Left cardiac atrium (tissue), 4 donors: Measurements from ENCODE around the gene UQCRH. TPM values are rescaled to one million over a fixed set of nuclear protein-coding genes. Genes with fewer than 3 reads are reported as not detected.
A peak's percentile ranks its signal among the peaks of the same experiment; 100 is the strongest.

Experiments
- ATAC-seq, 2 donors: fragments of 200-7000 bp; cut with Tn5 transposase; one replicate each; pipeline ENCODE4 v1.9.1; 2020; ENCODE audit warnings: mild to moderate bottlenecking in 2 of 2, moderate library complexity in 2 of 2
- DNase-seq: peaks from one replicate; pipeline ENCODE4 v3.0.0-alpha.2; 2020
- intact Hi-C, 2 donors: fragments of 100-400 bp; cut with DNase I; formaldehyde crosslinking; loops; one replicate each; pipeline versions ENCODE4 v1.14.1 to v1.15.1; 2022 to 2023
- long read RNA-seq: library from polyadenylated mRNA; unstranded; transcript quantifications from one replicate; pipeline ENCODE4 v2.0.0, GENCODE V29; 2021
- total RNA-seq, 2 donors: library from RNA; stranded (reverse); fragmentation: NEBNext Ultra II Directional; extraction: Animal tissue kit (Norgen Biotek cat#: 25700); gene quantifications; one replicate each; pipeline ENCODE4 v1.2.1, GENCODE V29; 2021
- donor health status: DM: no; HTN: yes; CAD: no.
- donor health status: DM: no; HTN: yes; CAD: no; lungs with severe emphysema.
- donor health status: DM: yes; HTN: yes; CAD: no.
- donor health status: Dilated cardiomyopathy.

Gene UQCRH
- total RNA-seq = 100 to 1,000 TPM; 770 to 822 TPM
- long read RNA-seq, transcript UQCRH-205 (5 exons, 674 nt) = minor isoform, 7 of 29 reads
- long read RNA-seq, transcript UQCRH-201 (4 exons, 604 nt) = major isoform, 20 of 29 reads
- long read RNA-seq, partial matches to known transcripts = 0 of 29 reads
- long read RNA-seq, other reads (novel, unspliced or antisense) = 2 of 29 reads

DNA sequence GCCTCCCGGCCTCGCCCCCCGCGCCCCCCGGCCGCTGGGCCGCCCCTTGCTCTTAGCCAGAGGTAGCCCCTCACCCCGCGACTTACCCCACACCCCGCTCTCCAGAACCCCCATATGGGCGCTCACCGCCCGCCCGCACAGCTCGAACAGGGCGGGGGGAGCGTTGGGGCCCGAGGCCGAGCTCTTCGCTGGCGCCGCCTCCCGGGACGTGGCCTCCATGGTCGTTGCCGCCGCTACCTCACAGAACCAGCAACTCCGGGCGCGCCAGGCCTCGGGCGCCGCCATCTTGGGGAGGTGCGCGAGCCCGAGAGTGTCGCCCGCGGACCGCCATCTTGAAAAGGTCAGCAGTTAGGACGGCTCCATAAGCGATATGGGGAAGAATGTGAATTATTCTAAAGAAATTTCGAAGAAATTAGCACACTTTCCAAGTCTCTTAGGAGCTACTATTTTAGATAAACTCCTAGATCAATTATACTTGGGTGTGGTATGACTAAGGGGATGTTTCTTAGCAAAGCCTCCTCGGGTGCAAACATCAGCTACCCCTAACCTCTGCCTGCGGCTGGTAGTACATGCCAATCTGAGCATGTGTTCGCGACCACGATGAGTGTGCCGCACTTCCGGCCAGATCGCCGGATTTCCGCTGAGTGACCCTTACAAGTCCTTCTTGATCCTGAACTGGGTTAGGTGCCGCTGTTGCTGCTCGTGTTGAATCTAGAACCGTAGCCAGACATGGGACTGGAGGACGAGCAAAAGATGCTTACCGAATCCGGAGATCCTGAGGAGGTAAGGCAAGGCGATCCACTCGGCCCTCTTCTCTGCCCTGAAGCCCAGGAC lies at the start of gene UQCRH, which contains the start of gene LRRC41:
Gene UQCRH, plus strand, starts transcription at position 661 of the 834 bp plus-strand sequence. Its CDS starts 69 bp downstream, at position 730.
Gene LRRC41, minus strand, starts transcription at position 579 of the 834 bp plus-strand sequence. Its CDS starts 294 bp downstream, at position 285.
- DNase-seq (peak; percentile 96), ATAC-seq (peak; percentile 92 to 93)
- intact Hi-C loops = loop anchor here in 1 of 2 donors (2.0 kb wide), 1 partner anchor 38 kb away; the partner anchor contains the start of gene NSUN4

DNA sequence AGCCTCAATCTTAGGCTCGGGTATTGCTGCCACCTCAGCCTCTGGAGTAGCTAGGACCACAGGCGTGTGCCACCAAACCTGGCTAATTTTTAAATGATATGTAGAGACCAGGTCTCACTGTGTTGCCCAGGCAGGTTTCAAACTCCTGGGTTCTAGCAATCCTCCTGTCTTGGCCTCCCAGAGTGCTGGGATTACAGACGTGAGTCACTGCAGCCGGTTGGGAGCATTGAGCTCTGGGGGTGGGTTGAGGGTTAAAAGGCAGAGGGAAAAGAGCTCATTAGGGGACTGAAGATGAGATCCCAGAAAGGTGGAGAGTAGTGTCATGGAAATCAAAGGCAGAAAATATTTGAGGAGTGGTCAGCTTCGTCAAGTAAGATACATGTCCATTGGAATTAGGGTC lies 48.8 kb upstream of the UQCRH start:
- intact Hi-C loops = loop anchor here in 1 of 2 donors (10.0 kb wide), 1 partner anchor 90 kb away; the partner anchor contains the start of gene NSUN4
- DNase-seq (no peak), ATAC-seq (no peak)

DNA sequence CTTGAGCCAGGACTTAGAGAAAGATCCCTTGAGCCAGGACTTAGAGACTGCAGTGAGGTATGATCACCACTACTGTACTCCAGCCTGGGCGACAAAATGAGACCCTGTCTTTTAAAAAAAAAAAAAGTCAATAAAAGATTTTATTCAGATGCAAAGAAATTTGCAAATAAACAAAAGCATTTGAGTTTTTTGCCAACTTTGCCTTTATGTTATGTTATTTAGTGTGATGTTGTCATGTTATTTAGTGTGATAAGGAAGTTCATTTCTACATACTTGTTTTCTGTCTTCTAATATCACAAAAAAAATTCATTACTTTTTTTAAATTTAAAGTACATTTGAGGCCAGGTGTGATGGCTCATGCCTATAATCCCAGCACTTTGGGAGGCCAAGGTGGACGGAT lies 47.0 kb upstream of the UQCRH start:
- DNase-seq (no peak), ATAC-seq (no peak)
- intact Hi-C loops = loop anchor here in 1 of 2 donors (10.0 kb wide), 1 partner anchor 88 kb away; the partner anchor contains the start of gene NSUN4

DNA sequence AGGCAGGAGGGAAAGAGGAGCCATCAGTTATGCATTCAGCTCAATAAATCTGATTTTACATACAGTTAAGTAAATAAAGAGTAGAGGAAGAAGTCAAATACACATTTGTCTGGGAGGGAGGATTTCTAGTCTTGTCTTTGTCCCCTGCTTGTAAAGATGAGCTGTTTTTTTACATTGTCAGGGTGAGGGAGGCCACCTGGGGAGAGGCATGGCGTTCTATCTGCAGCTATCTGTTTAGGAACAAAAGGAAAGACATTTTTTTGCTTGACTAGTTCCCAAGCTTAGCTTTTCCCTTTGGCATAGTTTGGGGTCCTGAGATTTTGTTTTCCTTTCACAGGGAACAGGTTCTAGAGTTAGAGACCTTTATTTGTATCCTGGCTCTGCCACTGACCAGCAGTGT lies 41.0 kb upstream of the UQCRH start:
- ATAC-seq (no peak), DNase-seq (no peak)
- intact Hi-C loops = no loop called here

DNA sequence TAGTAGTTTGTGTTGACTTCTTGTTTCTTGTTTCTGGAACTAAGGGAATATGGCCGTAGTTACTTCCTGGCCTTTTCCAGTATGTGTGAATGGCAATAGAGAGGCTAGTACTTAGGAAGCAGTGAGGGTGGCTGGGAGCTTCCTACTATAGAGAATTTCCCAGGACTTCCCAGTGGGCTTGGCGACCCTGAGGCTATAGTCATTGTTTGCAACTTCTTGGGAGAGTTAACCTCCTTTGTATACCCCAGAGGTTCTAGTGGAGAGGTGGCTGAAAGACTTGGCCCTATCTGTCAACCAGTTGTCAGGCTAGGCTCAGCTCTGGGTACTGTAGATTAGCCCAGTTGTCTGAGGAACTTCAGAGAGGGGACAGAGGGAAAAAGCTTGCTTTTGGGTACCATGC lies 40.4 kb upstream of the UQCRH start:
- ATAC-seq (no peak), DNase-seq (no peak)
- intact Hi-C loops = no loop called here

DNA sequence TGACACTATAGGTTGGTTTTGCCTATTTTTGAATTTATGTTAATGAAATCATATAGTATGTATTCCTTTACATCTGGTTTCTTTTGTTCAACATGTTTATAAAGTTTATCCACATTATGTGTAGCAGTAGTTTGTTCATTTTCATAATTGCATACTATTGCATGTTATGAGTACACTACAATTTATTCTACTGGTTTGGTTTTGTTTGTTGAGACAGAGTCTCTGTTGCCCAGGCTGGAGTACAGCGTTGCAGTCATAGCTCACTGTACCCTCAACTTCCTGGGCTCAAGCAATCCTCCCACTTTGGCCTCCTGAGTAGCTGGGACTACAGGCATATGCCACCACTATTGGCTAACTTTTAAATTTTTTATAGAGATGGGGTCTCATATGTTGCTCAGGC lies 34.9 kb upstream of the UQCRH start:
- intact Hi-C loops = no loop called here
- no peak for ATAC-seq
- DNase-seq = no peak

DNA sequence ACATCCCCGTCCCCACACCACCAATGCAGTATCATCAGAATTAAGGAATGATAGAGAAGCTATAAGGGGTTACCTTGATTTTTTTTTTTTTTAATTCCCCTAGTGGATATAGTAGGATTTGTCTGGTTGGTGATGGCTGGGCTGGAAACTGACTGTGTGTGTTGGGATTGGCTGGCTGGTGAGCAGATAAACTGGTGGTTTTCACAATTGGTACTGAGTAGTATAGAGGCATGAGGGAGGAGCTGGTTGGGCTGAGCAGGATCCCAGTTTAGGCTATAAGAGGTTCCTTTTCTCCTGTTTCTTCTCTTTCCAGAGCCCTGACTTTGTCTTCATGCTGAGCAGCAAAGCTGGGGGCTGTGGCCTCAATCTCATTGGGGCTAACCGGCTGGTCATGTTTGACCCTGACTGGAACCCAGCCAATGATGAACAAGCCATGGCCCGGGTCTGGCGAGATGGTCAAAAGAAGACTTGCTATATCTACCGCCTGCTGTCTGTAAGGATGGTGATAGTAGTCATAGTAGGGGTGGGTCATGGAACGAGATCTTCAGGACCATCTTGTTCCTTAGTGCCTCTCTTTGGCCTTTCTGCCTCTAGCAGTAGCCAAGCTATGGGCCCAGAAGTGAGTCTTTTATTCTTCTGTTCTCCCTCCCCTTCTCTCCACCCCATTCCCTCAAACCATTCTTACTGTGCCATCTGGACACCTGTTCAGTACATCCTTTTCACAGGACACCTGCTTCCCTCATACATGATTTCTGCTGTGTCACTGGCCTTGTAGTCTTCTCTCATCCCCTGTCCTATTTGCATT lies 29.1 kb upstream of the UQCRH start:
- DNase-seq (no peak), ATAC-seq (no peak)
- intact Hi-C loops = no loop called here

DNA sequence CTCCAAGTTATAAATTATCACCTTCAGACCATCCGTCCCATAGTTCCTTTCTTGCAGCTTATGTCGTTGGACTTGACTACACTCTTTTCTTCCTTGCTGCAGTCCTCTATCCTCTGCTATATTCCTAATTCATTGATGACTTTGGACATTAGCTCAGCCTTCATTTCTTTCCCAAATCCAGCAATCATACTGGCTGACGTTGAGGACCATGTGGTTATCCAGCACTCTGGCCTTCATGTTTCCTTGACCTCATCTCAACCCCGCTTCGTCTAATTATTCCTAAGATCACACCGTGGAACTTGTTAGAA lies 28.5 kb upstream of the UQCRH start:
- intact Hi-C loops = no loop called here
- ATAC-seq (no peak), DNase-seq (no peak)

DNA sequence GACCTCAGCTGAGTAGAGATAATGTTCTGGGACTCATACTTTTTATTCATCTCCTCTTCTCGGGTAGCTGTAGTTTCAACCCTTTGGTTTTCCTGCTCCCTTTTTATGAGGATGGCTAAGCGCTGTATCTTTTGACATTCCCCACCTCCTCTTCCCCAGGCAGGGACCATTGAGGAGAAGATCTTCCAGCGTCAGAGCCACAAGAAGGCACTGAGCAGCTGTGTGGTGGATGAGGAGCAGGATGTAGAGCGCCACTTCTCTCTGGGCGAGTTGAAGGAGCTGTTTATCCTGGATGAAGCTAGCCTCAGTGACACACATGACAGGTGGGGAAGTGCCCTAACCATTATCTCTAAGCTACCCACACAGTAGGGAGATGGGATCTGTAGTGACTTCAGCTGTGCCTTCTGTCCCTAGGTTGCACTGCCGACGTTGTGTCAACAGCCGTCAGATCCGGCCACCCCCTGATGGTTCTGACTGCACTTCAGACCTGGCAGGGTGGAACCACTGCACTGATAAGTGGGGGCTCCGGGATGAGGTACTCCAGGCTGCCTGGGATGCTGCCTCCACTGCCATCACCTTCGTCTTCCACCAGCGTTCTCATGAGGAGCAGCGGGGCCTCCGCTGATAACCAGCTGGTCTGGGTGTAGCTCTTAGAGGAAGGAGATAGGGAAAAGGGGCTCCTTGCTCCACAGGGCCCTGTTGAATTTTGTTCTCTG lies 25.7 kb upstream of the UQCRH start:
- ATAC-seq (no peak), DNase-seq (no peak)
- intact Hi-C loops = no loop called here

DNA sequence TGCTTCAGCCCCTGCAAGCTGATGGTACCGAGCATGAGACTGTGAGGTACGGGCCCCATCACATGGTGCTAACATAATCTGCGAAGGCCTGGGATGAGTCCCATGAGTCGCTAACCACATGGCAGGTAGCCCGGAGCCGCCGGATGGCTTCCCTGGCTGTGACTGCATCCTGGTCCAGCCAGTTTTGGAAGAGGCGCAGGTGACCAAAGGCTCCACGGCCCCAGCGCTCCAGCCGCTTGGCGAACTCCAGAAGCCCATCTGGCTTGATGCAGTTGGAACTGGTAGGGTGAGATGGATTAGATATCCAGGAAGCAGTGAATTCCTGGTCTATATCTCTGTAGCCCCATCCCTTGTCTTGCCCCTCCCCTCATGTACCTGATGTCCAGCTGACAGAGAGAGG lies 24.7 kb upstream of the UQCRH start:
- intact Hi-C loops = no loop called here
- ATAC-seq (no peak), DNase-seq (no peak)

DNA sequence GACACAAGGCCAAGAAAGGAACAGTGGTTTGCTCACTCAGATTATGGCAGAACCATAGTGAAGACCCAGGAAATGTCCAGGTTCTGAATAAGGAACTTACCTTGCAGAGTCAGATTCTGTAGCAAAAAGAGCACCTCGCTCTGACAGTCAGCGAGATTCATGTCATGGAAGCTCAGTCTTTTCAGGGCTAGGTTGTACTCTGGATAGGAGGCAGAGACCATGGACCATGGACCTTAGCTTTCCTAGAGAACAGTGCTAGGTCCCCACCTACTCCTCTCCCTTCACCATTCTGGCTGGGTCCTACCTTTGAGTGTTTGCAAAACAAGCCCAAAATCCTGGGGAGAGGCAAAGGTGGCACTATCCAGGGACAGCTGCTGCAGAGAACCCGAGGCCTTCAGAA lies 23.4 kb upstream of the UQCRH start:
- intact Hi-C loops = no loop called here
- ATAC-seq (no peak), DNase-seq (no peak)

DNA sequence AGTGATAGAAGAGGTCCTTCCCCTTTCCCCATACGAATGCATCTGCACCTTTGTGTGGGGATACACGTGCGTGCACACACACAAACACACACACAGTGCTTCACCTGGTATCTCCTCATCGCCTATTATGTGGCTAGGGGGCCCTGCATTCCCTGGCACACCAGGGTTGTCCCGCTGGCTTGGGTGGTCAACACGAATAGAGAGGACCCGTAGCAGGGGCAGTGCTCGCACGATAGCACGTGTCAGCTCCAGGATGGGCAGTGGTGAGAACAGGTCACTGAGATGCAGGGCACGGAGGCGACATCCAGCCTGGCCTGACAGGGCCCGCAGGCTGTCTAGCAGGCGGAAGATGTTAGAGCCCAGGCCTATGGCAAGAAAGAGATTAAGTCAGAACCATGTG lies 22.5 kb upstream of the UQCRH start:
- DNase-seq = no peak

DNA sequence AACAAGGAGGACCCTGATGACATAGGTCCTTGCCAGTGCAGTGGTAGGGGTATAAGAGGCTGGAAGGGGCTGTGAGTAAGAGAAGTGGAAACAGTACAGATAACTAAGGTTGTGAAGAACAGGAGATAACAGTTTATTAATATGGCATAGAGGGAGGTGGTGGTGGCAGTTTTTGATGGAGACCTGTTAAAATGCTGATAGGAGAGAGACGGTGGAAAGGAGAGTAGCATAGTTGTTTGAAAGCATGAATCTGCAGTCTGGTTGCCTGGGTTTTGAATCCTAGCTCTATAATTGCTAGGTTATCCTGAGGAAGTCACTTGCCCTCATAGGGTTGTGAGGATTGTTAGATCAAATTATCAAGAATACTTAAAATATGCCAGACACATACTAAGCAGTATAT lies 19.4 kb upstream of the UQCRH start:
- ATAC-seq (no peak), DNase-seq (no peak)
- intact Hi-C loops = no loop called here

More for the DNA sequence above, 22.5 kb upstream of the UQCRH start:
- ATAC-seq = no peak
- intact Hi-C loops = no loop called here

DNA sequence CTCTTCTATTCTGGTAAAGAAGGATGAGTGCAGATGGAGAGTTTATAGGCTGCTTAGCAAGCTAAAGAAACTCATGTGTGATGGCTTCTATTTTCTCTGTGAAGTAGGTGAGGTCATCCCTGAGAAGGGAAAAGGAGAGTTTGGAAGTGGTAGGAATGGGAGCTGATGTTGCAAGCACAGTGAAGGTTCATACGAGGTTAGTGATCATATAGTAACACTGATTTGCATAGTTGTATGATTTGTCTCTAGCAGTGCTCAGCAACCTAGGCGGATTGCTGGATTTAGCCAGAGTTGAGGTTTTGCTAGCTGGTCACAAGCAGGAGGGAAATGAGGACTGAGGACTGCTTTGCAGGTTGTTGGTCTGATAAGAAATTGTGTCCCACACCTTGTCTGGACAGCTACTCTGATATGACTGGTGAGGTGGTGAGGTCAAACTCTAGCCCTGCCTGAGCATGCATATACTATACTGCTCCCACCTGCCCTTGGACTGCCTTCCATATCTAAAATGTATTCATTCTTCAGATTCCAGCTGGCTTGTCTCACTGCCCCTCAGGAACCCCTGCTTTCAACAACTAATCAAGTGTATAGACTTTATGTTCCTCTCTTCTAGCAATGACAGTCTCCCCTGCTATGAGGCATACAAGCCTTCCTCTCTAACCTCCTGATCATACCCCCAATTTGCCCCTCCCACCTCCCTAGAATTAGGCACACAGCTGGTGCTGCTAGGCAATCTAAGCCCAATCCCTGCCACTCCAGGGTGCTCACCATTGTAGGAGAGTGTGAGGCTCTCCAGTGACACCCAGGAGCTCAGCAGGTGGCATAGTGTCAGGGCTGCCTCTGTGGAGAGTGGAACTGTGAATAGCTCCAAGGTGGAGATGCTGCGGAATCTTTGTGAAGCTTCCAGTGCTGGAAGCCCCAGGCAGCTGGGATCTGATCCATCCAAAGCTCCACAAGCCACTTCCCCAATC lies 18.6 kb upstream of the UQCRH start:
- intact Hi-C loops = no loop called here
- ATAC-seq (no peak), DNase-seq (no peak)

DNA sequence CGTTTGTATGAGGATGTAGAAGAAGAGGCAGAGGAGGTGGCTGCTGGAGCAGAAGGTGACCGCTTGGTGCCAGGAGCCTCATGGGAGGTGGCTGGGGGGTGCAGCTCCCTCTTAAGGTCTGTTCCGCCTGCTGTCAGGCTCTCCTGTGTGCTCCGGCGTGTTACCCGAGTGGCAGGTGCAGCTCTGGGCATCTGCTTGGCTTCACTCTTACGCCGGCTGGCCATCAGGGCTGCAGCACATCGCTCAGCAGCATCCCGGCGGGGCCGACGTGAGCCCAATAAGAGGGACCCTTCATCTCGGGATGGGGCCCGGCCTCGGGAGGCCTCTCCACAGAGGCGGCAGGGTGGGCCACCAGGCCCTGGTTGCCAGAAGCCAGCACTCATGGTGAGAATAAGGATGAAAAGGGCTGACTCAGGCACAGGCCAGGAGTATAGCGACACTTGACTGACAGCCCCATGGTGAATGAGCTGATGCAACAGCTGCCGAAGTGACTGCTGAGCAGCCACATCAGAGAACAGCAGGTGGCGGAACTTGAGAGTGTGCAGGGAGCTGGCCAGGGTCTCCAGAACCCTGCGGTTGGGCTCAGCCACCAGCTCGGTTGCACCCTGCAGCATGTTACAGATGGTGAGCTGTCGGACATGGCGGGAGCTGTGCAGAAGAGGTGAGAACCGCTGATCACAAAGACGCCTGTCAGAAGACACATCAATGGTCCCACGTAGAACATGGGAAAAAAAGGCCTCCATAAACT lies 17.6 kb upstream of the UQCRH start:
- ATAC-seq (no peak), DNase-seq (no peak)
- intact Hi-C loops = no loop called here

DNA sequence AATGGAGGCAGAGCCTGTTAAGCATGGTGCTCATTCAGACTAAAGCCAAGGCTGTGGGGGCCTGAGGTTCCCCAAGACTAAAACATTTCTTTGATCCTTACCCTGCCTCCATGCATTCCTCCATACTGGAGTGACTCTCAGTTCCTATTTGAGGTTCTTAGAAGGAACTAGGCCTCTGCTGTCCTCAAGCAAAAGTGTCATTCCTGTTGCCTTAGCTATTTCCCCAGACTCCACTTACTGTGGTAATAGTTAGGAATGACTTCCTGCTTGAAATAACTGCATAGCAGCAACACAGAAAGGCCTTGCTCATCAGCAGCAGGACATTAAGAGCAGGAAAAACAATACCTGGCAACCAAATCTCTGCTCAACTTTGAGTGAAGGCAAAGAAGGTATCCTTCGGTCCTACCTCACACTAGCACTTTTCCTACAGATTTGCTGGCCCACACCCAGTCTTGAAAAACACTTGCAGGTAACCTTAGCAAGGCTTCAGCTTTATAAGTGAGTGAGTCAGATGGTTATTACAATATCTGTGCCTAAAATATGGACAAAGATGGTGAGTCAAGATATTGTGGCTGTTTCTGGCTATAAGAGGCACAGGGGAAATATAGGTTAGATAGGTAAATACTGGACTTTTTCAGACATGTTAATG lies 14.9 kb upstream of the UQCRH start:
- DNase-seq (no peak), ATAC-seq (no peak)
- intact Hi-C loops = no loop called here

DNA sequence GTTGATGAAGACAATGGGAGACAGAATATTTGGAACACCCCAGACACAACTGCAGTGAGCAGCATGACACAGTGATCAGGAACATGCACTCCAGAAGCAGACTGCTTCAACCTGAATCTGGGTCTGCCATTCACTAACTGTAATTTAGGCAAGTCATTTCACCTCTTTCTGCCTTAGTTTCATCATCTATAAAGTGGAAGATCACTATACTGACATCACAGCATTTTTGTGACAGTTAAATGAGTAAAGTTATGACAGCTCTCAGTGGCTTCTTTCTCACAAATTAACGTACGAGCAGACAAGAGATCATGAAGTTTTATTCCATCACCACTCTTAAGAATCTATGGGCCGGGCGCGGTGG lies 14.4 kb upstream of the UQCRH start:
- ATAC-seq = no peak
- intact Hi-C loops = no loop called here
- no peak for DNase-seq
